ENCODE data around the gene PLXDC1. TPM values are rescaled to one million over a fixed set of nuclear protein-coding genes. Genes with fewer than 3 reads are reported as not detected.
A peak's percentile ranks its signal among the peaks of the same experiment; 100 is the strongest.

PLXDC1 gene
- total RNA-seq, 1 donor from 2014 or later, result 12.2 TPM

DNA sequence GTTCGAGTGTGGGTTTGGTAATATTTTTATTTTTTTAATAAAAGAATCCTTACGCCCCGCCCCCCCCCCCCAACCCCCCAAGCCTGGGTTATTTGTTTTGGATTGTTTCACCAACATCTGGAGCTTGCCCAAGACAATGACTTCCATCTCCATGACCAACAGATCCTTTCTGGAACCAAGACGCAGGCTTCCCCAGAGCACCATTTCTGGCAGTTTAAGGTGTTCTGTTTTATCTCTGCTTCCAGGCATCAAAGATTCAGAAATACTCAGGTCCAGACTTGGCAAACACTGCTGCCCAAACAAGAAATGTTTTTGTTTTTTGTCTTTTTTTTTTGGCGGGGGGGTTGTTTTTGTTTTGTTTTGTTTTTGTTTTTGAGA is 56.1 kb downstream of the PLXDC1 start:
- intact Hi-C loops (cut with micrococcal nuclease), result no loop called here
- Histone ChIP-seq H3K36me3 (no peaks in the 10 kb centered on the region), H3K27me3 (ENCODE audit: low read depth) (peaks cover 48% of the 10 kb centered on the region), H3K27ac (replicated peaks) (peak overlapping the region; percentile 82), H3K4me1 (peaks cover 72% of the 10 kb centered on the region), H3K4me3 (no peak overlapping the region), H3K9me3 (replicated peaks) (no peaks in the 10 kb centered on the region)
- no peak for DNase-seq
- TF ChIP-seq, protein P1, sequence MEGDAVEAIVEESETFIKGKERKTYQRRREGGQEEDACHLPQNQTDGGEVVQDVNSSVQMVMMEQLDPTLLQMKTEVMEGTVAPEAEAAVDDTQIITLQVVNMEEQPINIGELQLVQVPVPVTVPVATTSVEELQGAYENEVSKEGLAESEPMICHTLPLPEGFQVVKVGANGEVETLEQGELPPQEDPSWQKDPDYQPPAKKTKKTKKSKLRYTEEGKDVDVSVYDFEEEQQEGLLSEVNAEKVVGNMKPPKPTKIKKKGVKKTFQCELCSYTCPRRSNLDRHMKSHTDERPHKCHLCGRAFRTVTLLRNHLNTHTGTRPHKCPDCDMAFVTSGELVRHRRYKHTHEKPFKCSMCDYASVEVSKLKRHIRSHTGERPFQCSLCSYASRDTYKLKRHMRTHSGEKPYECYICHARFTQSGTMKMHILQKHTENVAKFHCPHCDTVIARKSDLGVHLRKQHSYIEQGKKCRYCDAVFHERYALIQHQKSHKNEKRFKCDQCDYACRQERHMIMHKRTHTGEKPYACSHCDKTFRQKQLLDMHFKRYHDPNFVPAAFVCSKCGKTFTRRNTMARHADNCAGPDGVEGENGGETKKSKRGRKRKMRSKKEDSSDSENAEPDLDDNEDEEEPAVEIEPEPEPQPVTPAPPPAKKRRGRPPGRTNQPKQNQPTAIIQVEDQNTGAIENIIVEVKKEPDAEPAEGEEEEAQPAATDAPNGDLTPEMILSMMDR (IDR thresholded peaks at IDR 0.05; ENCODE audit: borderline replicate concordance), result no peak

DNA sequence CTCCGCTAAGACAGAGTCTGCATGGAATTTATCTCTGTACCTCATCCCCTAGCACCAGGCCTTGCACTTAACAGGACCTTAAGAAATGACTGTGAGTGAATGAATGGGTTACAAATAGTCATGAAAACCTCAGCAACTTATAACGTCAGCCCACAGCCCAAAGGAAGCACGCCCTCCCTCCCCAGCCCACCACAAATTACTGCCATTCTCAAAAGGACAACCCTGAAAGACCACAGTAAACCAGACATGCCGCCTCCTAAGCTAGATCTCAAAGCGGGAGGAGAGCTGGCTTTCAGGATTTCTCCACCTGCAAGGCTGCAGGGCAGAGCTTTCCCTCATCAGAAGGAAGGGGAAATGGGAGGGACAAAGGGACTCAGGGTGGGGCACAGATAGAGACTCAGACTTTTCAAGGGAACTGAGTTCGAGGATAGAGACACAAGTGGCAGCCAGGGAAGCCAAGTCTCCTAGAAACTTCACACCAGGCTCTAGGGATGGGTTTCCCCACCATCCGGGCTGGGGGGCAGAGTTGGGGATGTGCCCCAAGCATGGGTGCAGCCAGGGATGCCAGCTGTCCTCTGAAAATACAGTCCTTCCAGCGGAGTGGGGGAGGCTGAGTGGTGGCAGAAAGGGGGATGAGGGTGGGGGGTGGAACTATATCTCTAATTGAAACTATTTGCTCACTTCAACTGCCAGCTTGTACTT is 56.7 kb downstream of the PLXDC1 start:
- no peaks in the 10 kb centered on the region for H3K9me3 ChIP-seq (replicated peaks)
- no peaks in the 10 kb centered on the region for H3K36me3 ChIP-seq
- intact Hi-C loops (cut with micrococcal nuclease), result no loop called here
- no peak overlapping the region for H3K4me3 ChIP-seq
- peaks cover 49% of the 10 kb centered on the region for H3K27me3 ChIP-seq (ENCODE audit: low read depth)
- peaks cover 67% of the 10 kb centered on the region for H3K4me1 ChIP-seq
- TF ChIP-seq, protein P1 (IDR thresholded peaks at IDR 0.05; ENCODE audit: borderline replicate concordance), result no peak
- peak overlapping the region; percentile 82 for H3K27ac ChIP-seq (replicated peaks)
- DNase-seq, result no peak

DNA sequence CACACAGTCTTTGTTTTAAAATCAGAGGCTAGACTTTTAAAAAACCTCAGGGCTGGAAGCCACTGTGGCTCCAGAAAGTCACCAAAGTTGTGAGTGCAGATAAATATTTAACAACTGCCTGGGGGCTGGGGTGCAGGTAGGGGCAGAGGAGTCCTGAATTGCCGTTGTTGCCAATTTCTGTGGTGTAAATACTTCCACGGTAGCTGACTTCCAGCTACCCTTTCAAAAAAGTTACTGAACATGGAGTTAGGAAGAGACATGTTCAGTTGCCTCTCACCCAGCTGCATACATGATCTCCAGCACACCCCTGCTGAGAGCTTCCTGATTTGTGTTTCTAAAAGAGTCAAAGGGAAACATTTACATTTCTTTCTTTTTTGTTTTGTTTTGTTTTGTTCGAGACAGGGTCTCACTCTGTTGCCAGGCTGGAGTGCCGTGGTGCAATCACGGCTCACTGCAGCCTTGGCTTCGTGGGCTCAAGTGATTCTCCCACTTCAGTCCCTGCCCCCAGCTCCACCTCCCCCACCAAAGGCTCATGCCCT is 58.7 kb downstream of the PLXDC1 start:
- TF ChIP-seq, protein P1 (IDR thresholded peaks at IDR 0.05; ENCODE audit: borderline replicate concordance), result no peak
- intact Hi-C loops (cut with micrococcal nuclease), result no loop called here
- H3K9me3 ChIP-seq (replicated peaks), result no peaks in the 10 kb centered on the region
- H3K27me3 ChIP-seq (ENCODE audit: low read depth), result peaks cover 33% of the 10 kb centered on the region
- peaks cover 50% of the 10 kb centered on the region for H3K4me1 ChIP-seq
- no peaks in the 10 kb centered on the region for H3K36me3 ChIP-seq
- no peak for DNase-seq
- H3K27ac ChIP-seq (replicated peaks), result peak overlapping the region; percentile 82
- H3K4me3 ChIP-seq, result no peak overlapping the region

- H3K9me3 ChIP-seq (replicated peaks), result no peaks in the 10 kb centered on the region
- TF ChIP-seq, protein P1 (IDR thresholded peaks at IDR 0.05; ENCODE audit: borderline replicate concordance), result no peak
- no peak for DNase-seq
- H3K36me3 ChIP-seq, result no peaks in the 10 kb centered on the region
- H3K4me3 ChIP-seq, result no peak overlapping the region
- H3K27me3 ChIP-seq (ENCODE audit: low read depth), result peaks cover 29% of the 10 kb centered on the region
- H3K4me1 ChIP-seq, result peaks cover 37% of the 10 kb centered on the region
- H3K27ac ChIP-seq (replicated peaks), result peak overlapping the region; percentile 27
- intact Hi-C loops (cut with micrococcal nuclease), result no loop called here
These were observed 60.4 kb downstream of the PLXDC1 start for GRCh38 chr17:39090908-39091665.

DNA sequence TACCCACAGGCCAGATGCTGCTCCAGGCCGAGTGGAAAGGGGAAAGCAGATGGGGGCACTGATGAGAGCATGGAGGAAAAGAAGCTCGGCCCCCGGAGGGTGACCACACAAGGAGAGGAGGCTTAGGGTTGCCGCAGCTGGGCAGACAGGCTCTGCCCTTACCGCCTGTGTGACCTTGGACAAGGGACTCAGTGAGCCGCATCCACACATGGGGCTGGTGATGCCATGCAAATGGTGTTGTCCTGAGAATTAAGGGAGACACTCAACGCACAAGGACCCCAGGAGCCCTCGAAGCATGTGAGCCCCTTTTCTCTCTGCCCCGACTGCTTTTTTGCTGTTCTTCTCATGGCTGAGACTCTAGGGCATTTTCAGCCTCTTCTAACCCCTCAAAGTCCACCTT is 61.0 kb downstream of the PLXDC1 start:
- DNase-seq, result no peak
- Histone ChIP-seq H3K4me1 (peaks cover 32% of the 10 kb centered on the region), H3K27ac (replicated peaks) (no peak overlapping the region), H3K4me3 (no peak overlapping the region), H3K36me3 (no peaks in the 10 kb centered on the region), H3K9me3 (replicated peaks) (no peaks in the 10 kb centered on the region), H3K27me3 (ENCODE audit: low read depth) (peaks cover 24% of the 10 kb centered on the region)
- TF ChIP-seq, protein P1 (IDR thresholded peaks at IDR 0.05; ENCODE audit: borderline replicate concordance), result no peak
- intact Hi-C loops (cut with micrococcal nuclease), result no loop called here

Measured in left ventricle myocardium inferior (tissue), 1 donor.